DMS53 (cell line): Measurements from ENCODE around the gene PCSK6.
A peak's percentile ranks its signal among the peaks of the same experiment; 100 is the strongest.

Experiments
- DNase-seq: peaks from one replicate; lab custom pipeline; 2025; lab: John Stamatoyannopoulos, UW

Gene PCSK6

GRCh38 chr15:101276501-101277037 is 212.9 kb downstream of the PCSK6 start:
- peak; percentile 48 for DNase-seq

- DNase-seq, result no peak
Observed at GRCh38 chr15:101275018-101275417, 214.5 kb downstream of the PCSK6 start.

GRCh38 chr15:101273534-101273933 is 216.0 kb downstream of the PCSK6 start:
- no peak for DNase-seq

- no peak for DNase-seq
Observed at GRCh38 chr15:101272584-101272983, 216.9 kb downstream of the PCSK6 start.

- peak; percentile 37 for DNase-seq
Observed at GRCh38 chr15:101269479-101270223, 219.9 kb downstream of the PCSK6 start.

GRCh38 chr15:101267320-101268104 is 222.0 kb downstream of the PCSK6 start:
- peak; percentile 47 for DNase-seq

- DNase-seq, result no peak
Observed at GRCh38 chr15:101266787-101267186, 222.7 kb downstream of the PCSK6 start.

- DNase-seq, result no peak
Observed at GRCh38 chr15:101266034-101266433, 223.5 kb downstream of the PCSK6 start.

GRCh38 chr15:101264911-101265641 is 224.4 kb downstream of the PCSK6 start:
- no peak for DNase-seq

- no peak for DNase-seq
Observed at GRCh38 chr15:101264011-101264410, 225.5 kb downstream of the PCSK6 start.

GRCh38 chr15:101262551-101262950 is 227.0 kb downstream of the PCSK6 start:
- no peak for DNase-seq

- peak; percentile 74 for DNase-seq
Observed at GRCh38 chr15:101258238-101259144, 231.0 kb downstream of the PCSK6 start.

GRCh38 chr15:101256757-101257156 is 232.8 kb downstream of the PCSK6 start:
- DNase-seq, result peak; percentile 26

- DNase-seq, result peak; percentile 34
Observed at GRCh38 chr15:101255615-101256241, 233.8 kb downstream of the PCSK6 start.

GRCh38 chr15:101255051-101255395 is 234.5 kb downstream of the PCSK6 start:
- no peak for DNase-seq

- DNase-seq, result no peak
Observed at GRCh38 chr15:101254157-101255050, 235.1 kb downstream of the PCSK6 start.
